A549 (cell line): ENCODE data around the gene MTCL1. TPM values are rescaled to one million over a fixed set of nuclear protein-coding genes. Genes with fewer than 3 reads are reported as not detected.

ENCODE experiments used
- ATAC-seq, 2 experiments: fragments of 200-7000 bp in 1 of 2; fragments of >200 bp in 1 of 2; cut with Nextera tagmentation in 1 of 2; cut with Tn5 transposase in 1 of 2; 3 replicates each; pipeline versions ENCODE4 v1.8.0 to v1.9.1; 2018 to 2020; ENCODE audit warnings: mild to moderate bottlenecking in 1 of 2, moderate library complexity in 1 of 2
- CTCF ChIA-PET: fragments of 300-600 bp; sonication (Branson Sonifier 250); formaldehyde crosslinking; extraction: SDS; loops from one replicate; lab custom pipeline; 2021; ENCODE audit warnings: antibody characterized with exemption, inconsistent platforms; lab: Yijun Ruan, JAX
- POLR2A ChIA-PET: fragments of 350-600 bp; formaldehyde crosslinking; extraction: SDS; loops from one replicate; lab custom pipeline; 2021; ENCODE audit warnings: antibody characterized with exemption, inconsistent platforms; lab: Yijun Ruan, JAX
- DNase-seq, 2 experiments: peaks; one replicate each; pipeline versions ENCODE4 v3.0.0 to v3.0.0-alpha.2; 2011 to 2016; ENCODE audit warnings: low read depth in 1 of 2, low spot score in 1 of 2
- FAIRE-seq: peaks from 2 replicates; lab custom pipeline; 2011; peaks lifted over from hg19 to GRCh38; lab: Jason Lieb, UNC
- H3K27ac ChIP-seq, 2 experiments: fragments of >200 bp; sonication (Bioruptor Twin); formaldehyde crosslinking; 3 replicates each; pipeline ENCODE4 v1.5.1; 2016 to 2017
- H3K4me1 ChIP-seq: fragments of >200 bp; sonication (Bioruptor Twin); formaldehyde crosslinking; 3 replicates; pipeline ENCODE4 v1.6.1; 2016
- H3K4me2 ChIP-seq: fragments of >200 bp; sonication (Bioruptor Twin); formaldehyde crosslinking; 3 replicates; pipeline ENCODE4 v1.6.1; 2016
- H3K4me3 ChIP-seq: fragments of >200 bp; sonication (Bioruptor Twin); formaldehyde crosslinking; 3 replicates; pipeline ENCODE4 v1.5.1; 2016
- H3K9me3 ChIP-seq: fragments of >200 bp; sonication (Bioruptor Twin); formaldehyde crosslinking; 3 replicates; pipeline ENCODE4 v1.6.1; 2016
- CEBPB ChIP-seq, 2 experiments: fragments of >200 bp in 1 of 2; sonication (Bioruptor Twin) in 1 of 2; formaldehyde crosslinking in 1 of 2; IDR thresholded peaks; 2 replicates each; pipeline ENCODE4 v1.6.1; 2012 to 2016
- CHD4 ChIP-seq: fragments of 200-600 bp; sonication (generic); IDR thresholded peaks from 2 replicates; pipeline ENCODE4 v1.6.1; 2016; ENCODE audit warnings: antibody characterized with exemption, mild to moderate bottlenecking, borderline replicate concordance
- ESRRA ChIP-seq: fragments of 150-350 bp; IDR thresholded peaks from 2 replicates; pipeline ENCODE4 v1.6.1; 2014; ENCODE audit warnings: mild to moderate bottlenecking, low read length, borderline replicate concordance
- FOSB ChIP-seq: fragments of 250-450 bp; sonication (Bioruptor Pico); IDR thresholded peaks from 2 replicates; pipeline ENCODE4 v1.5.0; 2020; ENCODE audit warnings: mild to moderate bottlenecking, moderate library complexity
- FOXS1 ChIP-seq: fragments of 250-450 bp; sonication (Bioruptor Pico); IDR thresholded peaks from 2 replicates; pipeline ENCODE4 v1.5.0; 2020; ENCODE audit warnings: mild to moderate bottlenecking, moderate library complexity
- GATA3 ChIP-seq: IDR thresholded peaks from 2 replicates; pipeline ENCODE4 v1.6.1; 2012; ENCODE audit warnings: borderline replicate concordance
- HOXA7 ChIP-seq: fragments of 250-450 bp; sonication (Bioruptor Pico); IDR thresholded peaks from 2 replicates; pipeline ENCODE4 v1.5.0; 2020; ENCODE audit warnings: mild to moderate bottlenecking, moderate library complexity
- HOXB5 ChIP-seq: fragments of 250-450 bp; sonication (Bioruptor Pico); IDR thresholded peaks from 2 replicates; pipeline ENCODE4 v1.5.0; 2020; ENCODE audit warnings: mild to moderate bottlenecking, moderate library complexity
- JUN ChIP-seq, 2 experiments: fragments of >200 bp; sonication (Bioruptor Twin); formaldehyde crosslinking; IDR thresholded peaks; 2 replicates in 1 of 2; 3 replicates in 1 of 2; pipeline ENCODE4 v1.6.1; 2016 to 2017
- JUNB ChIP-seq: fragments of >200 bp; sonication (Bioruptor Twin); formaldehyde crosslinking; IDR thresholded peaks from 2 replicates; pipeline ENCODE4 v1.6.1; 2016
- KDM1A ChIP-seq: fragments of 200-600 bp; sonication (generic); IDR thresholded peaks from 2 replicates; pipeline ENCODE4 v1.6.1; 2016; ENCODE audit warnings: low read depth, mild to moderate bottlenecking
- KDM5A ChIP-seq: fragments of 200-600 bp; sonication (generic); IDR thresholded peaks from 2 replicates; pipeline ENCODE4 v1.6.1; 2016; ENCODE audit warnings: antibody characterized with exemption, mild to moderate bottlenecking
- MYC ChIP-seq: IDR thresholded peaks from 2 replicates; pipeline ENCODE4 v1.6.1; 2012; ENCODE audit warnings: mild to moderate bottlenecking, inconsistent platforms, low read length, improper control_type of control experiment, borderline replicate concordance
- NFE2L2 ChIP-seq: fragments of 150-350 bp; conservative IDR thresholded peaks from 2 replicates; pipeline ENCODE4 v1.6.1; 2014; ENCODE audit warnings: low read length
- POLR2A ChIP-seq: IDR thresholded peaks from 2 replicates; pipeline ENCODE4 v1.6.1; 2012; ENCODE audit warnings: mild to moderate bottlenecking, low read length
- RARB ChIP-seq: fragments of 250-450 bp; sonication (Bioruptor Pico); IDR thresholded peaks from 2 replicates; pipeline ENCODE4 v1.8.0; 2021; ENCODE audit warnings: mild to moderate bottlenecking, moderate library complexity
- RFX5 ChIP-seq: fragments of 450-650 bp; IDR thresholded peaks from 2 replicates; pipeline ENCODE4 v1.7.1; 2014; ENCODE audit warnings: antibody characterized with exemption, mild to moderate bottlenecking, moderate library complexity
- RNF2 ChIP-seq: fragments of 200-600 bp; sonication (generic); IDR thresholded peaks from 2 replicates; pipeline ENCODE4 v1.6.1; 2016; ENCODE audit warnings: low read depth, mild to moderate bottlenecking, antibody characterized with exemption, moderate library complexity, borderline replicate concordance
- ZC3H11A ChIP-seq: fragments of 450-650 bp; IDR thresholded peaks from 2 replicates; pipeline ENCODE4 v1.6.1; 2014; ENCODE audit warnings: antibody characterized with exemption, mild to moderate bottlenecking
- ZSCAN20 ChIP-seq: fragments of 250-450 bp; sonication (Bioruptor Pico); IDR thresholded peaks from 2 replicates; pipeline ENCODE4 v1.8.0; 2022; ENCODE audit warnings: mild to moderate bottlenecking, moderate library complexity
- WGBS: methylation state at CpG from one replicate; pipeline ENCODE4 v1.1.6; 2017; ENCODE audit errors: missing lambda C conversion rate; 5-methylcytosine and 5-hydroxymethylcytosine counted together
- polyA plus RNA-seq, 4 experiments: library from polyadenylated mRNA; depleted of rRNA in 3 of 4; stranded (reverse); fragments of >200 nt; fragmentation: RNase III in 1 of 4; extraction: RNeasy Plus Mini Kit Qiagen cat#74134 plus additional on column Dnase treatment in 1 of 4; gene quantifications; 2 replicates in 3 of 4; 3 replicates in 1 of 4; pipeline ENCODE4 v1.2.3, GENCODE V29; 2011 to 2017
- TF ChIP-seq, protein P1 (sequence below): fragments of 150-350 bp; IDR thresholded peaks from 2 replicates; pipeline ENCODE4 v1.6.1; 2014; ENCODE audit warnings: low read depth, mild to moderate bottlenecking, low read length
- TF ChIP-seq, protein P2 (sequence below): fragments of >200 bp; sonication (Bioruptor Twin); formaldehyde crosslinking; IDR thresholded peaks from 3 replicates; pipeline ENCODE4 v1.6.1; 2016
- TF ChIP-seq, protein P3 (sequence below): IDR thresholded peaks from 2 replicates; pipeline ENCODE4 v1.6.1; 2012
- TF ChIP-seq, protein P4 (sequence below): IDR thresholded peaks from 2 replicates; pipeline ENCODE4 v1.6.1; 2012
- TF ChIP-seq, protein P5 (sequence below): fragments of >200 bp; sonication (Bioruptor Twin); formaldehyde crosslinking; IDR thresholded peaks from 3 replicates; pipeline ENCODE4 v1.5.1; 2016
- TF ChIP-seq, protein P6 (sequence below): fragments of 450-650 bp; IDR thresholded peaks from 2 replicates; pipeline ENCODE4 v1.6.1; 2014; ENCODE audit warnings: antibody characterized with exemption

The MTCL1 gene
- polyA plus RNA-seq, 2 of the 4 experiments (the other 2 are of a cell fraction), result 44.4 to 49.6 TPM

DNA sequence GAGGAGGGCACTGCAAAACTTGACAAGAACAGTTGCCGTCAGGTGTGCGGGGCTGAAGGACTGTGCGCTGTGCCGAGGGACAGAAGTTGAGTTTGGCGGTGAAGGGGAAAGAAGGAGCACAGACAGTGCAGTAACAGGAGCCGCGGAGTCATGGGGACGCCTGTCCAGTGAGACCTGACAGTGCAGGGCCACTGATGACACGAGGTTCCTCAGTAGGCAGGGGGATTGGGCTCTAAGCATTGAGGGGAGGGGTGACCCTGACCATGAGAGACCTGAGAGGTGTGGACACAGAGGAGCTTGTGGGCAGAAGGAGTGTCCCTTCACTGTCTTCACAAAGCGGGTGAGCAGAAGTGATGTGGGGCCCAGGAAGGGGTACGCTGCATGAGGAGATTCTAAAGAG, 104.8 kb downstream of the MTCL1 start:
- Histone ChIP-seq H3K4me2 (no peak overlapping the region), H3K9me3 (no peaks in the 10 kb centered on the region), H3K27ac (peak overlapping the region in 1 of 2 experiments; percentile 53; a peak in 2 of 6 replicates), H3K4me3 (no peak overlapping the region), H3K4me1 (peaks cover 38% of the 10 kb centered on the region)
- ChIA-PET CTCF (interaction anchor here (1.1 kb wide), 1 partner anchor 8 kb away, joined by 5 read pairs; no protein-coding TSS in a partner anchor), POLR2A (no interaction called here)
- ATAC-seq (peak in 1 of 2 experiments; percentile 33; a peak in 1 of 6 replicates), DNase-seq (no peak), FAIRE-seq (no peak)
- WGBS, result 98% methylated on average over 11 of the region's 11 CpGs
- TF ChIP-seq RFX5, result no peak

DNA sequence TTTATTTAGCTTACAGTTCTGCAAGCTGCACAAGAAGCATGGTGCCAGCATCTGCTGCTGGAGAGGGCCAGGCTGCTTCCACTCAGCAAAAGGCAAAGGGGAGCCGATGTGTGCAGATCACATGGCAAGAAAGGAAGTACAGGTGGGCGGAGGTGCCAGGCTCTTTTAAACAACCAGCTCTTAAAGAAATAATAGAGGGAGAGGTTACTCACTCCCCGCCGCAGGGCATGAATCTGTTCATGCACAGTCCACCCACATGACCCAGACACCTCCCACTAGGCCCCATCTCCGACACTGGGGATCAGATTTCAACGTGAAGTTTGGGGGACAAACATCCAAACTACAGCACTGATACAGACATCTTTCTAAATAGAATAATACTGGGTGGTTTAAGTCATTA, 105.8 kb downstream of the MTCL1 start:
- ChIA-PET CTCF (interaction anchor here (0.7 to 1.1 kb wide), 3 partner anchors 9 to 176 kb away, joined by 3 to 5 read pairs (median 4); no protein-coding TSS in a partner anchor), POLR2A (no interaction called here)

DNA sequence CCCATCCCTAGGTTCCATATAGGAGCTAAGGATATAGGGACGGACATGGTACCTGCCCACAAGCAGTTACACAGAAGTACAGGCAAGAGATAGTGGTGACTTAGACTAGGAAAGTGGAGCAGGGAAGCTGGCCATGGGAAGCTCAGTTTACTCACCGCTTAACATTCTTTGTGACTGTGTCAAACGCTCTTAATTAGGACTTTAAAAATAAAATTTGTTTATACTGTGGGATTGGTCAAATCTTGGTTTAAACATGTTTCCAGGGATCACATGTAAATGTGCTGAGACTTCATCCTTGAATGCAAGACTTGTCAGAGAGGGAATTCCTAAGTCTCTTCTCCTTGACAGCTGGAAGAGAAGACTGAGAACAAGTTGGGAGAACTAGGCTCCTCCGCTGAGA, 107.3 kb downstream of the MTCL1 start:
- FAIRE-seq (no peak), DNase-seq (no peak)
- CTCF ChIA-PET, result no interaction called here
- Histone ChIP-seq H3K9me3 (no peaks in the 10 kb centered on the region), H3K4me3 (no peak overlapping the region)
- WGBS, result 93% methylated on average over 4 of the region's 4 CpGs
- TF ChIP-seq POLR2A (no peak), FOXS1 (CRISPR knock-in tag) (no peak), RNF2 (no peak), ZSCAN20 (CRISPR knock-in tag) (no peak), CEBPB (IDR thresholded peaks at IDR 0.05) (no peak), ZC3H11A (no peak), JUN (IDR thresholded peaks at IDR 0.05) (no peak), ESRRA (no peak), RARB (no peak), CHD4 (no peak), HOXB5 (CRISPR knock-in tag) (no peak), NFE2L2 (no peak), KDM1A (no peak), HOXA7 (CRISPR knock-in tag) (no peak), GATA3 (no peak)
- TF ChIP-seq, protein P1, sequence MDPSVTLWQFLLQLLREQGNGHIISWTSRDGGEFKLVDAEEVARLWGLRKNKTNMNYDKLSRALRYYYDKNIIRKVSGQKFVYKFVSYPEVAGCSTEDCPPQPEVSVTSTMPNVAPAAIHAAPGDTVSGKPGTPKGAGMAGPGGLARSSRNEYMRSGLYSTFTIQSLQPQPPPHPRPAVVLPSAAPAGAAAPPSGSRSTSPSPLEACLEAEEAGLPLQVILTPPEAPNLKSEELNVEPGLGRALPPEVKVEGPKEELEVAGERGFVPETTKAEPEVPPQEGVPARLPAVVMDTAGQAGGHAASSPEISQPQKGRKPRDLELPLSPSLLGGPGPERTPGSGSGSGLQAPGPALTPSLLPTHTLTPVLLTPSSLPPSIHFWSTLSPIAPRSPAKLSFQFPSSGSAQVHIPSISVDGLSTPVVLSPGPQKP, result no peak
- TF ChIP-seq, protein P2, sequence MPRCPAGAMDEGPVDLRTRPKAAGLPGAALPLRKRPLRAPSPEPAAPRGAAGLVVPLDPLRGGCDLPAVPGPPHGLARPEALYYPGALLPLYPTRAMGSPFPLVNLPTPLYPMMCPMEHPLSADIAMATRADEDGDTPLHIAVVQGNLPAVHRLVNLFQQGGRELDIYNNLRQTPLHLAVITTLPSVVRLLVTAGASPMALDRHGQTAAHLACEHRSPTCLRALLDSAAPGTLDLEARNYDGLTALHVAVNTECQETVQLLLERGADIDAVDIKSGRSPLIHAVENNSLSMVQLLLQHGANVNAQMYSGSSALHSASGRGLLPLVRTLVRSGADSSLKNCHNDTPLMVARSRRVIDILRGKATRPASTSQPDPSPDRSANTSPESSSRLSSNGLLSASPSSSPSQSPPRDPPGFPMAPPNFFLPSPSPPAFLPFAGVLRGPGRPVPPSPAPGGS, result no peak
- TF ChIP-seq, protein P3, sequence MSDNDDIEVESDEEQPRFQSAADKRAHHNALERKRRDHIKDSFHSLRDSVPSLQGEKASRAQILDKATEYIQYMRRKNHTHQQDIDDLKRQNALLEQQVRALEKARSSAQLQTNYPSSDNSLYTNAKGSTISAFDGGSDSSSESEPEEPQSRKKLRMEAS, result no peak
- TF ChIP-seq, all 56 proteins: peak for 0
- POLR2A ChIA-PET, result no interaction called here
- H3K4me1 ChIP-seq, result peaks cover 16% of the 10 kb centered on the region; the same call in 2 of the 3 replicates
- no peak for ATAC-seq
- H3K27ac ChIP-seq, result peak overlapping the region; percentile 28 to 62; a peak in 5 of 6 replicates
- H3K4me2 ChIP-seq, result no peak overlapping the region

More for the DNA sequence above, 105.8 kb downstream of the MTCL1 start:
- ATAC-seq, result no peak
- DNase-seq, result no peak
- Histone ChIP-seq H3K4me3 (no peak overlapping the region), H3K9me3 (no peaks in the 10 kb centered on the region), H3K4me1 (peaks cover 28% of the 10 kb centered on the region), H3K4me2 (no peak overlapping the region), H3K27ac (peak overlapping the region in 1 of 2 experiments; percentile 53; a peak in 3 of 6 replicates)
- 93% methylated on average over 6 of the region's 6 CpGs for WGBS
- TF ChIP-seq HOXB5 (CRISPR knock-in tag), result no peak
- TF ChIP-seq CEBPB (IDR thresholded peaks at IDR 0.05), result no peak
- TF ChIP-seq JUNB, result no peak
- no peak for TF ChIP-seq JUN (IDR thresholded peaks at IDR 0.05)
- TF ChIP-seq, protein P4, sequence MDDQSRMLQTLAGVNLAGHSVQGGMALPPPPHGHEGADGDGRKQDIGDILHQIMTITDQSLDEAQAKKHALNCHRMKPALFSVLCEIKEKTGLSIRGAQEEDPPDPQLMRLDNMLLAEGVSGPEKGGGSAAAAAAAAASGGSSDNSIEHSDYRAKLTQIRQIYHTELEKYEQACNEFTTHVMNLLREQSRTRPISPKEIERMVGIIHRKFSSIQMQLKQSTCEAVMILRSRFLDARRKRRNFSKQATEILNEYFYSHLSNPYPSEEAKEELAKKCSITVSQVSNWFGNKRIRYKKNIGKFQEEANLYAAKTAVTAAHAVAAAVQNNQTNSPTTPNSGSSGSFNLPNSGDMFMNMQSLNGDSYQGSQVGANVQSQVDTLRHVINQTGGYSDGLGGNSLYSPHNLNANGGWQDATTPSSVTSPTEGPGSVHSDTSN, result no peak
- TF ChIP-seq, protein P3, result no peak
- TF ChIP-seq, protein P5, sequence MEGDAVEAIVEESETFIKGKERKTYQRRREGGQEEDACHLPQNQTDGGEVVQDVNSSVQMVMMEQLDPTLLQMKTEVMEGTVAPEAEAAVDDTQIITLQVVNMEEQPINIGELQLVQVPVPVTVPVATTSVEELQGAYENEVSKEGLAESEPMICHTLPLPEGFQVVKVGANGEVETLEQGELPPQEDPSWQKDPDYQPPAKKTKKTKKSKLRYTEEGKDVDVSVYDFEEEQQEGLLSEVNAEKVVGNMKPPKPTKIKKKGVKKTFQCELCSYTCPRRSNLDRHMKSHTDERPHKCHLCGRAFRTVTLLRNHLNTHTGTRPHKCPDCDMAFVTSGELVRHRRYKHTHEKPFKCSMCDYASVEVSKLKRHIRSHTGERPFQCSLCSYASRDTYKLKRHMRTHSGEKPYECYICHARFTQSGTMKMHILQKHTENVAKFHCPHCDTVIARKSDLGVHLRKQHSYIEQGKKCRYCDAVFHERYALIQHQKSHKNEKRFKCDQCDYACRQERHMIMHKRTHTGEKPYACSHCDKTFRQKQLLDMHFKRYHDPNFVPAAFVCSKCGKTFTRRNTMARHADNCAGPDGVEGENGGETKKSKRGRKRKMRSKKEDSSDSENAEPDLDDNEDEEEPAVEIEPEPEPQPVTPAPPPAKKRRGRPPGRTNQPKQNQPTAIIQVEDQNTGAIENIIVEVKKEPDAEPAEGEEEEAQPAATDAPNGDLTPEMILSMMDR, result no peak
- no peak for TF ChIP-seq FOSB (CRISPR knock-in tag)
- TF ChIP-seq, protein P6, sequence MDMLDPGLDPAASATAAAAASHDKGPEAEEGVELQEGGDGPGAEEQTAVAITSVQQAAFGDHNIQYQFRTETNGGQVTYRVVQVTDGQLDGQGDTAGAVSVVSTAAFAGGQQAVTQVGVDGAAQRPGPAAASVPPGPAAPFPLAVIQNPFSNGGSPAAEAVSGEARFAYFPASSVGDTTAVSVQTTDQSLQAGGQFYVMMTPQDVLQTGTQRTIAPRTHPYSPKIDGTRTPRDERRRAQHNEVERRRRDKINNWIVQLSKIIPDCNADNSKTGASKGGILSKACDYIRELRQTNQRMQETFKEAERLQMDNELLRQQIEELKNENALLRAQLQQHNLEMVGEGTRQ, result no peak
- TF ChIP-seq MYC, result no peak
- no peak for TF ChIP-seq GATA3
- TF ChIP-seq RFX5, result no peak
- TF ChIP-seq KDM5A, result no peak
- no peak for FAIRE-seq
